Chondrocyte (in vitro differentiated cells): ENCODE data around the gene NDUFA8. TPM values are rescaled to one million over a fixed set of nuclear protein-coding genes. Genes with fewer than 3 reads are reported as not detected.

ENCODE experiments used
- DNase-seq: peaks from one replicate; pipeline ENCODE4 v3.0.0; 2021; ENCODE audit warnings: mixed read lengths, low spot score
- H3K27ac Mint-ChIP-seq: one replicate; pipeline ENCODE4 v1.8.0; 2021; ENCODE audit warnings: mild to moderate bottlenecking, moderate library complexity, mixed read lengths; ENCODE audit not compliant: unreplicated experiment
- H3K27me3 Mint-ChIP-seq: 2 replicates; pipeline ENCODE4 v1.8.0; 2021; ENCODE audit warnings: low read depth, mixed read lengths
- H3K36me3 Mint-ChIP-seq: 2 replicates; pipeline ENCODE4 v1.8.0; 2021; ENCODE audit warnings: low read depth, mixed read lengths
- H3K4me1 Mint-ChIP-seq: 2 replicates; pipeline ENCODE4 v1.8.0; 2021; ENCODE audit warnings: low read depth, mild to moderate bottlenecking, mixed read lengths
- H3K4me3 Mint-ChIP-seq: one replicate; pipeline ENCODE4 v1.8.0; 2021; ENCODE audit warnings: mild to moderate bottlenecking, moderate library complexity, mixed read lengths; ENCODE audit not compliant: unreplicated experiment
- H3K9me3 Mint-ChIP-seq: 2 replicates; pipeline ENCODE4 v1.8.0; 2021; ENCODE audit warnings: low read depth, mixed read lengths
- long read RNA-seq: library from polyadenylated mRNA; stranded (forward); transcript quantifications from one replicate; pipeline ENCODE4 v2.0.0, GENCODE V29; 2021
- total RNA-seq: library from RNA; stranded (reverse); gene quantifications from 3 replicates; pipeline ENCODE4 v1.2.1, GENCODE V29; 2021
- TF ChIP-seq, protein P1 (sequence below): fragments of 200-600 bp; sonication (generic); IDR thresholded peaks from 2 replicates; pipeline ENCODE4 v1.5.0; 2021; ENCODE audit warnings: antibody characterized with exemption, mild to moderate bottlenecking, moderate library complexity

Gene NDUFA8
- total RNA-seq: 47.9 to 62.6 TPM (median 49.7 TPM) in 3 replicates
- long read RNA-seq, transcript NDUFA8-201 (4 exons, 844 nt): major isoform, 60 of 63 reads
- long read RNA-seq, partial matches to known transcripts: 0 of 63 reads
- long read RNA-seq, other reads (novel, unspliced or antisense): 3 of 63 reads

GRCh38 chr9:122159026-122159924 is at the start of gene NDUFA8, which contains the start of gene MORN5:
NDUFA8 (minus strand) TSS chr9:122159779; CDS start chr9:122159677, 102 bp downstream.
MORN5 (plus strand) TSS chr9:122159908; CDS start chr9:122159973, 65 bp downstream.
- Mint-ChIP-seq H3K27ac (peak within 1 kb of the TSS; percentile 95), H3K27me3 (peaks cover 14% of the 10 kb centered on the region), H3K9me3 (peaks cover 7% of the 10 kb centered on the region), H3K4me3 (peak within 1 kb of the TSS; percentile 94), H3K4me1 (peaks cover 22% of the 10 kb centered on the region), H3K36me3 (no peaks in the 10 kb centered on the region)
- TF ChIP-seq, protein P1, sequence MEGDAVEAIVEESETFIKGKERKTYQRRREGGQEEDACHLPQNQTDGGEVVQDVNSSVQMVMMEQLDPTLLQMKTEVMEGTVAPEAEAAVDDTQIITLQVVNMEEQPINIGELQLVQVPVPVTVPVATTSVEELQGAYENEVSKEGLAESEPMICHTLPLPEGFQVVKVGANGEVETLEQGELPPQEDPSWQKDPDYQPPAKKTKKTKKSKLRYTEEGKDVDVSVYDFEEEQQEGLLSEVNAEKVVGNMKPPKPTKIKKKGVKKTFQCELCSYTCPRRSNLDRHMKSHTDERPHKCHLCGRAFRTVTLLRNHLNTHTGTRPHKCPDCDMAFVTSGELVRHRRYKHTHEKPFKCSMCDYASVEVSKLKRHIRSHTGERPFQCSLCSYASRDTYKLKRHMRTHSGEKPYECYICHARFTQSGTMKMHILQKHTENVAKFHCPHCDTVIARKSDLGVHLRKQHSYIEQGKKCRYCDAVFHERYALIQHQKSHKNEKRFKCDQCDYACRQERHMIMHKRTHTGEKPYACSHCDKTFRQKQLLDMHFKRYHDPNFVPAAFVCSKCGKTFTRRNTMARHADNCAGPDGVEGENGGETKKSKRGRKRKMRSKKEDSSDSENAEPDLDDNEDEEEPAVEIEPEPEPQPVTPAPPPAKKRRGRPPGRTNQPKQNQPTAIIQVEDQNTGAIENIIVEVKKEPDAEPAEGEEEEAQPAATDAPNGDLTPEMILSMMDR: peak; percentile 23
- DNase-seq: peak; percentile 99

- no peak for DNase-seq
These were observed 47.5 kb upstream of the NDUFA8 start for GRCh38 chr9:122207096-122207495.

DNA sequence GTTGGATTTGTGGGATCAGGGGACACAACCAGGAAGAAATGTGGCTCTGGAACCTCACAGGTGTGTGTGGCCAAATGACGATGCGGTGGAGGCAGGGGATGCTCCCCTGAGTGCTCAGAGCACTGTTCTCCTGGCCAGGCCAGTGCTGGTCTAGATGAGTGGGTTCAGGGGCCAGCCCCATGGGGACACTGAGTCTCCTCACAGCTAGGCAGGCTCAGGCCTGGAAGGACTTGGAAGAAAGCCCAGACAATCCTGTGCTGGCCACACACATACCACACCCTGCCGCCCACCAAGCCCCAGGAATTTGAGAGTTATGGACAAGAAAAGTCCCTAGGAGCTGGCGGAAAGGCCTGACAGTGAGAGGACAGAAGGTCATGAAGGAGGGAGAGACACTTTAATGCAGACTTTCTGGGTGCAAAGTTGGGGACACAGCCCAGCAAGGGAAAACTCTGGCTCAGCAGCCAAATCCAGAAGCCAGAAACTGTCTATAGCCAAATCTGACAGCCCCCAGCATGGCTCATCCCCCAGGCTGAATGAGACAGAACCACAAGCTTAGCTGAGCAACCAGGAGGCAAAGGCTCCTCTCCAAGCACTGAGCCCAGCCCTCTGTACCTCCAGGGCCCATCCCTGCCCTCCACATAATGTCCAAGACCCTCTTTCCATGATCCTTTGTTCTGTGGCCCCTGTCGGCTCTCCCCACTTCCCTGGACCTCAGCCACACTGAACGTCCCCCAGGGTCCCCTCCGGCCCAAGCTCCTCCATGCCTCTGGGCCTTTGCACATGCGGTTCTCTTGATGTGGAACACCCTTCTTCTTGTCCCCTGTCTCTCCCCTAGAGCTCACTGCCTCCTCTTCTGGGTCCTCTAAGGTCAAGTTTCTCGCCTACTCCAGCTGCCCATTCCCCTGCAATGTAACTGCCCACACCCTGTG is 46.8 kb upstream of the NDUFA8 start:
- H3K27ac Mint-ChIP-seq: no peak overlapping the region
- no peaks in the 10 kb centered on the region for H3K9me3 Mint-ChIP-seq
- TF ChIP-seq, protein P1: no peak
- H3K4me3 Mint-ChIP-seq: no peak overlapping the region
- no peaks in the 10 kb centered on the region for H3K36me3 Mint-ChIP-seq
- peaks cover 28% of the 10 kb centered on the region for H3K4me1 Mint-ChIP-seq
- DNase-seq: peak; percentile 86
- H3K27me3 Mint-ChIP-seq: peaks cover 26% of the 10 kb centered on the region

More at GRCh38 chr9:122207096-122207495, 47.5 kb upstream of the NDUFA8 start:
- Mint-ChIP-seq H3K27ac (no peak overlapping the region), H3K9me3 (no peaks in the 10 kb centered on the region), H3K4me1 (peaks cover 21% of the 10 kb centered on the region), H3K27me3 (peaks cover 33% of the 10 kb centered on the region), H3K36me3 (no peaks in the 10 kb centered on the region), H3K4me3 (no peak overlapping the region)
- TF ChIP-seq, protein P1: no peak

GRCh38 chr9:122205176-122205575 is 45.6 kb upstream of the NDUFA8 start:
- H3K36me3 Mint-ChIP-seq: no peaks in the 10 kb centered on the region
- H3K4me1 Mint-ChIP-seq: peaks cover 33% of the 10 kb centered on the region
- H3K27ac Mint-ChIP-seq: no peak overlapping the region
- TF ChIP-seq, protein P1: no peak
- no peaks in the 10 kb centered on the region for H3K9me3 Mint-ChIP-seq
- no peak overlapping the region for H3K4me3 Mint-ChIP-seq
- H3K27me3 Mint-ChIP-seq: peaks cover 15% of the 10 kb centered on the region
- DNase-seq: no peak
